K562 (cell line): ENCODE data around the gene TRDMT1. TPM values are rescaled to one million over a fixed set of nuclear protein-coding genes. Genes with fewer than 3 reads are reported as not detected.

ENCODE experiments used
- ATF2 ChIP-seq: sonication (generic); formaldehyde crosslinking; IDR thresholded peaks from 2 replicates; pipeline ENCODE4 v1.8.1; 2022; ENCODE audit warnings: missing genetic modification reagents
- BRF1 ChIP-seq: IDR thresholded peaks from 3 replicates; pipeline ENCODE4 v1.6.1; 2011; ENCODE audit warnings: borderline replicate concordance, mild to moderate bottlenecking; ENCODE audit not compliant: insufficient read length; ENCODE audit errors: extremely low read depth
- DACH1 ChIP-seq: fragments of 450-650 bp; IDR thresholded peaks from 2 replicates; pipeline ENCODE4 v1.6.1; 2018; ENCODE audit not compliant: partially characterized antibody
- E2F5 ChIP-seq: sonication (generic); formaldehyde crosslinking; IDR thresholded peaks from 2 replicates; pipeline ENCODE4 v1.8.0; 2022; ENCODE audit warnings: mild to moderate bottlenecking, missing genetic modification reagents
- EGR1 ChIP-seq: fragments of 450-650 bp; conservative IDR thresholded peaks from 2 replicates; pipeline ENCODE4 v1.6.1; 2017; ENCODE audit warnings: mild to moderate bottlenecking
- HINFP ChIP-seq: fragments of 450-650 bp; conservative IDR thresholded peaks from 2 replicates; pipeline ENCODE4 v1.6.1; 2016; ENCODE audit warnings: missing genetic modification characterization, low read depth, mild to moderate bottlenecking, control low read depth, missing compliant biosample characterization
- KAT2B ChIP-seq: IDR thresholded peaks from one replicate; pipeline ENCODE4 v1.6.1; 2012; ENCODE audit warnings: low read depth, mild to moderate bottlenecking, control low read depth, inconsistent platforms, low read length, moderate library complexity
- KAT7 ChIP-seq: sonication (generic); formaldehyde crosslinking; IDR thresholded peaks from 2 replicates; pipeline ENCODE4 v1.8.0; 2022; ENCODE audit warnings: missing genetic modification reagents, mild to moderate bottlenecking, borderline replicate concordance
- LCOR ChIP-seq: sonication (generic); formaldehyde crosslinking; IDR thresholded peaks from 2 replicates; pipeline ENCODE4 v1.8.0; 2022; ENCODE audit warnings: mild to moderate bottlenecking, missing genetic modification reagents
- MAFK ChIP-seq: IDR thresholded peaks from 2 replicates; pipeline ENCODE4 v1.6.1; 2011; ENCODE audit warnings: low read length, improper control_type of control experiment
- MAZ ChIP-seq, 2 experiments: fragments of 450-650 bp in 1 of 2; sonication (generic) in 1 of 2; formaldehyde crosslinking; IDR thresholded peaks in 1 of 2; conservative IDR thresholded peaks in 1 of 2; 2 replicates each; pipeline versions ENCODE4 v1.4.0 to v1.5.0; 2020; ENCODE audit warnings: mild to moderate bottlenecking in 1 of 2, missing genetic modification reagents in 1 of 2
- NCOA4 ChIP-seq: fragments of 450-650 bp; IDR thresholded peaks from 2 replicates; pipeline ENCODE4 v1.6.1; 2018; ENCODE audit warnings: mild to moderate bottlenecking; ENCODE audit not compliant: partially characterized antibody
- NFE2L1 ChIP-seq: fragments of 450-650 bp; IDR thresholded peaks from 2 replicates; pipeline ENCODE4 v1.6.1; 2016; ENCODE audit warnings: missing genetic modification characterization, low read depth, mild to moderate bottlenecking, missing compliant biosample characterization, moderate library complexity, borderline replicate concordance
- PHTF2 ChIP-seq: fragments of 250-450 bp; sonication (Bioruptor Pico); IDR thresholded peaks from 2 replicates; pipeline ENCODE4 v1.5.0; 2021; ENCODE audit warnings: mild to moderate bottlenecking
- SLC30A9 ChIP-seq: fragments of 250-450 bp; sonication (Bioruptor Pico); IDR thresholded peaks from 2 replicates; pipeline ENCODE4 v1.8.0; 2022; ENCODE audit warnings: mild to moderate bottlenecking, moderate library complexity
- SMAD4 ChIP-seq: fragments of 250-450 bp; sonication (Bioruptor Pico); conservative IDR thresholded peaks from 2 replicates; pipeline ENCODE4 v1.8.0; 2021; ENCODE audit warnings: inconsistent platforms, mild to moderate bottlenecking, moderate library complexity
- SP2 ChIP-seq: IDR thresholded peaks from 2 replicates; pipeline ENCODE4 v1.6.1; 2011; ENCODE audit warnings: mild to moderate bottlenecking, low read depth, low read length, moderate library complexity; ENCODE audit not compliant: poor library complexity, severe bottlenecking; ENCODE audit errors: extremely low read depth
- SREBF2 ChIP-seq: sonication (generic); formaldehyde crosslinking; IDR thresholded peaks from 2 replicates; pipeline ENCODE4 v1.4.0; 2020; ENCODE audit warnings: mild to moderate bottlenecking, missing genetic modification reagents
- STAT5B ChIP-seq: fragments of 250-450 bp; sonication (Bioruptor Pico); IDR thresholded peaks from 2 replicates; pipeline ENCODE4 v1.8.0; 2021; ENCODE audit warnings: mild to moderate bottlenecking, inconsistent platforms
- TCF7L2 ChIP-seq: fragments of 150-350 bp; IDR thresholded peaks from 2 replicates; pipeline ENCODE4 v1.6.1; 2016; ENCODE audit warnings: low read depth, mild to moderate bottlenecking, low read length, moderate library complexity
- ZBTB33 ChIP-seq: sonication (generic); formaldehyde crosslinking; IDR thresholded peaks from 2 replicates; pipeline ENCODE4 v1.8.1; 2023; ENCODE audit warnings: mild to moderate bottlenecking, missing genetic modification reagents
- ZFP30 ChIP-seq: fragments of 250-450 bp; sonication (Bioruptor Pico); IDR thresholded peaks from 2 replicates; pipeline ENCODE4 v1.8.0; 2022; ENCODE audit warnings: moderate library complexity, mild to moderate bottlenecking, inconsistent platforms, borderline replicate concordance
- ZNF124 ChIP-seq: sonication (generic); formaldehyde crosslinking; IDR thresholded peaks from 2 replicates; pipeline ENCODE4 v1.8.1; 2022; ENCODE audit warnings: missing genetic modification reagents
- ZNF263 ChIP-seq: sonication (generic); formaldehyde crosslinking; IDR thresholded peaks from 2 replicates; pipeline ENCODE4 v1.8.0; 2022; ENCODE audit warnings: mild to moderate bottlenecking, missing genetic modification reagents, borderline replicate concordance
- ZNF445 ChIP-seq: fragments of 250-450 bp; sonication (Bioruptor Pico); IDR thresholded peaks from 2 replicates; pipeline ENCODE4 v1.4.0; 2020; ENCODE audit warnings: low read depth, mild to moderate bottlenecking, moderate library complexity
- polyA plus RNA-seq, 8 experiments: library from polyadenylated mRNA; depleted of rRNA in 4 of 8; stranded (reverse) in 5 of 8; unstranded in 3 of 8; fragments of >200 nt; fragmentation: Nextera tagmentation in 2 of 8; fragmentation: Illumina TruSeq in 1 of 8; extraction: Ambion mirVana in 2 of 8; extraction: Trizol in 1 of 8; gene quantifications; 2 replicates each; pipeline versions ENCODE4 v1.2.1 to v1.2.3, GENCODE V29; 2011 to 2014; ENCODE audit warnings: inconsistent platforms in 1 of 8, missing spikeins in 1 of 8
- total RNA-seq, 7 experiments: library from RNA; depleted of rRNA in 6 of 7; stranded (reverse); fragments of >200 nt in 6 of 7; fragmentation: Illumina TruSeq in 2 of 7; extraction: Trizol in 2 of 7; gene quantifications; 2 replicates each; pipeline versions ENCODE4 v1.2.1 to v1.2.3, GENCODE V29; 2011 to 2021; ENCODE audit warnings: low replicate concordance in 1 of 7

Gene TRDMT1
- total and polyA plus RNA-seq, 9 of the 15 experiments (the other 6 are each of a cell fraction or from before 2014, with no cell fraction given), result 5.4 to 12.6 (median 9.3) TPM

- TF ChIP-seq PHTF2 (no peak), MAFK (no peak), ATF2 (no peak), LCOR (CRISPR knock-in tag) (no peak), KAT2B (no peak), ZNF263 (peak; percentile 92), NFE2L1 (tag) (no peak), SLC30A9 (CRISPR knock-in tag) (no peak), E2F5 (CRISPR knock-in tag) (no peak), STAT5B (CRISPR knock-in tag) (no peak), KAT7 (CRISPR knock-in tag) (no peak), HINFP (tag) (no peak), ZBTB33 (no peak), SP2 (no peak), EGR1 (no peak), BRF1 (no peak), SMAD4 (CRISPR knock-in tag) (peak; percentile 47; the same call in 1 of the 2 replicates), ZNF124 (CRISPR knock-in tag) (no peak), DACH1 (no peak), ZFP30 (no peak), SREBF2 (CRISPR knock-in tag) (no peak), TCF7L2 (no peak), ZNF445 (no peak), MAZ (CRISPR knock-in tag; conservative IDR thresholded peaks at IDR 0.05 in 1 of 2, IDR thresholded peaks at IDR 0.05 in 1 of 2) (no peak), NCOA4 (no peak)
These were observed 2.1 kb downstream of the TRDMT1 start (continued) for GRCh38 chr10:17199351-17199804.
